NCI-H1048 (cell line): Measurements from ENCODE around the gene BBOF1.
"Not testable (repeated sequence)": the region's sequence is repeated elsewhere in the genome, so short reads cannot be mapped to it uniquely, and the experiment has no call there.

Experiments
- DNase-seq: peaks from one replicate; lab custom pipeline; 2025; lab: John Stamatoyannopoulos, UW

BBOF1 gene

GRCh38 chr14:74018586-74019407, at the start of gene BBOF1, which contains the start of gene ENTPD5:
Gene BBOF1, plus strand, starts transcription at chr14:74019349. Its CDS starts 130 bp downstream, at chr14:74019479.
Gene ENTPD5, minus strand, starts transcription at chr14:74019288. Its CDS starts 31,186 bp downstream, at chr14:73988102.
- peak; percentile 74 for DNase-seq

- DNase-seq: no peak
Measured at GRCh38 chr14:73973497-73973896, 45.7 kb upstream of the BBOF1 start.

- no peak for DNase-seq
Measured at GRCh38 chr14:73976125-73976524, 43.0 kb upstream of the BBOF1 start.

GRCh38 chr14:73977896-73978295, 41.3 kb upstream of the BBOF1 start:
- DNase-seq: no peak

- no peak for DNase-seq
Measured at GRCh38 chr14:73988065-73988464, 31.1 kb upstream of the BBOF1 start.

GRCh38 chr14:73988656-73989055, 30.5 kb upstream of the BBOF1 start:
- DNase-seq: not testable (repeated sequence)

GRCh38 chr14:73991092-73991491, 28.1 kb upstream of the BBOF1 start:
- no peak for DNase-seq

GRCh38 chr14:73994926-73995325, 24.2 kb upstream of the BBOF1 start:
- not testable (repeated sequence) for DNase-seq

GRCh38 chr14:73995977-73996378, 23.2 kb upstream of the BBOF1 start:
- no peak for DNase-seq

- no peak for DNase-seq
Measured at GRCh38 chr14:73996731-73997107, 22.4 kb upstream of the BBOF1 start.

- no peak for DNase-seq
Measured at GRCh38 chr14:73997108-73997943, 21.8 kb upstream of the BBOF1 start.

- DNase-seq: no peak
Measured at GRCh38 chr14:73997944-73998447, 21.2 kb upstream of the BBOF1 start.

- no peak for DNase-seq
Measured at GRCh38 chr14:73998726-73999125, 20.4 kb upstream of the BBOF1 start.

GRCh38 chr14:74005664-74006063, 13.5 kb upstream of the BBOF1 start:
- not testable (repeated sequence) for DNase-seq

GRCh38 chr14:74008843-74009499, 10.2 kb upstream of the BBOF1 start:
- no peak for DNase-seq

- DNase-seq: no peak
Measured at GRCh38 chr14:74014299-74014698, 4.8 kb upstream of the BBOF1 start.

- no peak for DNase-seq
Measured at GRCh38 chr14:74015176-74015575, 4.0 kb upstream of the BBOF1 start.

GRCh38 chr14:74015963-74016362, 3.2 kb upstream of the BBOF1 start:
- no peak for DNase-seq

GRCh38 chr14:74018174-74018585, 969 bp upstream of the BBOF1 start:
- DNase-seq: no peak

- no peak for DNase-seq
Measured at GRCh38 chr14:74019408-74020137, 424 bp downstream of the BBOF1 start.

GRCh38 chr14:74022346-74022745, 3.2 kb downstream of the BBOF1 start:
- no peak for DNase-seq
